RWPE1 (cell line): ENCODE measurements around the gene CTLA4.

Experiments
- CTCF ChIA-PET: fragments of 350-600 bp; sonication (Branson Sonifier 250); formaldehyde crosslinking; extraction: SDS; loops from one replicate; lab custom pipeline; 2021; lab: Yijun Ruan, JAX
- POLR2A ChIA-PET: fragments of 400-600 bp; formaldehyde crosslinking; extraction: SDS; loops from one replicate; lab custom pipeline; 2020; ENCODE audit warnings: antibody characterized with exemption; ENCODE audit not compliant: low non-redundant PET; lab: Yijun Ruan, JAX
- DNase-seq: peaks from one replicate; pipeline ENCODE4 v3.0.0; 2012; ENCODE audit warnings: low spot score
- H3K27ac ChIP-seq: fragments of 450-650 bp; 2 replicates; pipeline ENCODE4 v1.5.1; 2017
- CTCF ChIP-seq: fragments of 450-650 bp; conservative IDR thresholded peaks from 2 replicates; pipeline ENCODE4 v1.5.1; 2017; ENCODE audit warnings: low read depth, mild to moderate bottlenecking

Gene CTLA4

GRCh38 chr2:203898657-203899056 is 31.1 kb downstream of the CTLA4 start:
- H3K27ac ChIP-seq, result no peak overlapping the region
- DNase-seq, result no peak
- CTCF ChIA-PET, result no interaction called here
- no peak for TF ChIP-seq CTCF
- POLR2A ChIA-PET, result no interaction called here

- no peak for TF ChIP-seq CTCF
- H3K27ac ChIP-seq, result no peak overlapping the region
- ChIA-PET POLR2A (no interaction called here), CTCF (interaction anchor here (0.7 kb wide), 1 partner anchor 262 kb away, joined by 3 read pairs; no protein-coding TSS in a partner anchor)
- no peak for DNase-seq
Measured at GRCh38 chr2:203900253-203900652, 32.7 kb downstream of the CTLA4 start.

DNA sequence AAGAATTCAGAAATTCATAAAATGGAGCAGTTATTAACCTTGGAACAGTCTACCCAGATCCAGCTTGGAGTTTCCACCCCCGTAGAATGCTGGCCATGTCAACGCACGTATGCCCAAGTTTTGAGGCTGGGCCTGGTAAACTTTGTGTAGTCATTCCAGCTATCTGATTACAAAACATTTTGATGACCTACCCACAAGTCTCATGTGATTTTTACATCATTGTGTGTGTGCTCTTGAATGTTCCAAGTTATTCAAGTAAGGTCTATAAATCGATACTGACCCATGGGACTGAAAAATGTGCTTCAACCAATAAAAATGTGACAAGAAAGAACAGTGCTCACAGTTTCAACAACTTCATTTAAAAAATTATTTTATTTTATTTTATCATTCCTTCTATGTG is 36.5 kb downstream of the CTLA4 start:
- H3K27ac ChIP-seq, result no peak overlapping the region
- DNase-seq, result no peak
- no peak for TF ChIP-seq CTCF
- ChIA-PET POLR2A (no interaction called here), CTCF (no interaction called here)

GRCh38 chr2:203905656-203906055 is 38.1 kb downstream of the CTLA4 start:
- H3K27ac ChIP-seq, result no peak overlapping the region
- DNase-seq, result no peak
- ChIA-PET CTCF (interaction anchor here (0.6 kb wide), 1 partner anchor 770 kb away, joined by 4 read pairs; no protein-coding TSS in a partner anchor), POLR2A (no interaction called here)
- no peak for TF ChIP-seq CTCF

DNA sequence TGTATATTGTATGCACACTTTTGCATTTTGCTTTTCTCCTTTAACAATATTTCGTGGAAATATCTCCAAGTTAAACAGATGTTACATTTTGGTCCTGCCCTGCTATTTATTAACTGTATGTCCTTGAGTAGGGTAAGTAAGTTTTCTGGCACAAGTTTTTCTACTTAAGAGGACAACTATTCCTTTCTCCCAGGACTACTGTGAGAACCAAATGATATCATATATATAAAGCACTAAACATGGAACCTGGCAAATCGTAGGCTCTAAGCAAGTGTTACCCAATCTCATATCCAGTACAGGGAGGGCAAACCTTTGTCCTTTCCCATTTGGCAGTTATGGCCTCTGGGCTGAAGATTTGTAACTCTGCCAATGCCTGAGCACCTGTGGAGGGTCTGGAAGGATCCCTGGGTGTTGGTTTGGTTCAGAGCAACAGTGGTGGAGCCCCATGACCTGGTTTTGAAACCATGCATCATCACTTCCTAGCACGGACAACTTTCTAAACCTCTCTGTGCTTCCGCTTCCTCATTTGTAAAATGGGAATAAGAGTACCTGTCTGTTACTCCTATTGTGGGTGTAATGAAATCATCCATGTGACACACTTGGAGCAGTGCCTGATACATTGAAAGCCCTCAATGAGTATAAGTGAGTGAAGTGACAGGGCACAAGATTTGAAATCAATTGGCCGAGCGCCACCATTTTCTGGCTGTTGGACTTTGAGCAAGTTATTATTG is 40.7 kb downstream of the CTLA4 start:
- no peak for DNase-seq
- CTCF ChIA-PET, result no interaction called here
- H3K27ac ChIP-seq, result no peak overlapping the region
- no peak for TF ChIP-seq CTCF
- POLR2A ChIA-PET, result no interaction called here

GRCh38 chr2:203908797-203909185 is 41.2 kb downstream of the CTLA4 start:
- no peak for DNase-seq
- ChIA-PET POLR2A (no interaction called here), CTCF (interaction anchor here (0.6 kb wide), 1 partner anchor 480 kb away, joined by 3 read pairs; no protein-coding TSS in a partner anchor)
- H3K27ac ChIP-seq, result no peak overlapping the region
- TF ChIP-seq CTCF, result no peak
